GM19468 (cell line): ENCODE data around the gene ZFP3.
"Not testable (repeated sequence)": the region's sequence is repeated elsewhere in the genome, so short reads cannot be mapped to it uniquely, and the experiment has no call there.

ENCODE experiments used
- ATAC-seq: cut with Tn5 transposase; IDR thresholded peaks from one replicate; pipeline ENCODE4 v1.9.1; 2021; ENCODE audit warnings: mild to moderate bottlenecking, moderate library complexity, moderate number of reproducible peaks; ENCODE audit not compliant: unreplicated experiment; ENCODE audit errors: extremely low read depth

ZFP3 gene

GRCh38 chr17:5075472-5075871 lies 2.8 kb upstream of the ZFP3 start:
- not testable (repeated sequence) for ATAC-seq

DNA sequence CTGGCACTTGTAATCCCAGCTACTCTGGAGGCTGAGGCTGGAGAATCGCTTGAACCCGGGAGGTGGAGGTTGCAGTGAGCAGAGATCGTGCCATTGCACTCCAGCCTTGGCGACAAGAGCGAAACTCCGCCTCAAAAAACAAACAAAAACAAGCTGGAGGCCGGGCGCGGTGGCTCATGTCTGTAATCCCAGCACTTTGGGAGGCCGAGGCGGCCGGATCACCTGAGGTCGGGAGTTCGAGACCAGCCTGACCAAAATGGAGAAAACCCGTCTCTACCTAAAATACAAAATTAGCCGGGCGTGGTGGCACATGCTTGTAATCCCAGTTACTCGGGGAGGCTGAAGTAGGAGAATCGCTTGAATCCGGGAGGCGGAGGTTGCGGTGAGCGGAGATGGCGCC lies 992 bp upstream of the ZFP3 start:
- ATAC-seq = not testable (repeated sequence)

GRCh38 chr17:5077781-5078105 lies 524 bp upstream of the ZFP3 start:
- ATAC-seq = no peak

DNA sequence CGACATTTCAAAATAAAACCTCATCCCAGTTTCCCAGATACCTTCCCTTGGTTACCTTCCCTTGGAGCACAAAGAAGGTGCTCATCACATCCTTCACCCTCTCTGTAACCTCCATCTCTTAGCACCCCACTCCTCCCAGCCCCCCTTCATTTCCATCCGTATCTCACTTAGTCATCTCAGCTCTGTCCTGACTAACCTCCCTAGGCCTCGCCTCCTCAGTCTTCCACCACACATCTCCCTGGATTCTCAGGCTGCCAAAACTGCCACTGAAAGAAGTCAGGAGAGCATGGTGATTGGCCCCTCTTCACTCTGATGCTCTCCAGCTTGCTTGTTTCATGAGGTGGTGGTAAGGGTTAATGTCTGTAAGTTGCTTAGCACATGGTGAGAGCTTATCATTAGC lies 2.3 kb downstream of the ZFP3 start:
- no peak for ATAC-seq

GRCh38 chr17:5092218-5093010 lies 14.1 kb downstream of the ZFP3 start:
- ATAC-seq = no peak

GRCh38 chr17:5096731-5097100 lies 18.4 kb downstream of the ZFP3 start:
- no peak for ATAC-seq

GRCh38 chr17:5097101-5097834 lies 19.0 kb downstream of the ZFP3 start:
- ATAC-seq = no peak

DNA sequence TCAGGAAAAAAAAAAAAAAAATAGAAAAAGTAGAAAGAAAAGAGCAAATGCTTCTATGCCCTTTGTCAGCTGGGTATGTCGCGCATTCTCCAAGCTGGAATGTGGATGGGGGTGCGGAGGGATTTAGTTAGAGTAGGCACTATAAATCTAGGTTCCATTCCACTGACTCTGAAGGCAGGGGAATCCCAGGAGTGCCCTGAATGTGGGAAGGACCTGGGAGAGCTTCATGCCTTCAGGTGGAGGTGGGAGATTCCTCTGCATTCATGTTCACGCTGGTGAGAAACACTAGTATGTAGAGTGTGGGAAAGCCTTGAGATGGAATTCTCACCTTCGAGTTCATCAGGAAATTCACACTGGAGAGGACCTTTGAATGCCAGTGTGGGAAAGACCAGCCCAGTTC lies 21.0 kb downstream of the ZFP3 start:
- ATAC-seq = no peak

DNA sequence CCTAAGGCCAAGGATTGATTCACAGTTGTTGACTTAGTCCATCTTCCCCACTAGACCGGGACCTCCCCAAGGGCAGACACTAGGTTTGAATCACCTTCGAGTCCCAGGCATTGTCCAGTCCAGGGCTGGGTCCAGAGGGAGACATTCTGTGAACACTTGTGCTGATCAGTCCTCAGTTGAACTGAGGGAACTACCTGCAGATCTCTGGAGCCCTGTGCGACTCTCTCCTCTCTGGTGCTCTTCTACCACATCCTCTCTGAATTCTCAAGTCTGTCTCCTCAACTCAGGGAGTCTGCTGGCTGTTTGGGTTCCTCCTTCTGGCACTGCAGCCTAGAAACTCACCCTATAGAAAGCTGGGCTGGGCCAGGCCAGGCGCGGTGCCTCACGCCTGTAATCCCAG lies 22.6 kb downstream of the ZFP3 start:
- ATAC-seq = no peak

DNA sequence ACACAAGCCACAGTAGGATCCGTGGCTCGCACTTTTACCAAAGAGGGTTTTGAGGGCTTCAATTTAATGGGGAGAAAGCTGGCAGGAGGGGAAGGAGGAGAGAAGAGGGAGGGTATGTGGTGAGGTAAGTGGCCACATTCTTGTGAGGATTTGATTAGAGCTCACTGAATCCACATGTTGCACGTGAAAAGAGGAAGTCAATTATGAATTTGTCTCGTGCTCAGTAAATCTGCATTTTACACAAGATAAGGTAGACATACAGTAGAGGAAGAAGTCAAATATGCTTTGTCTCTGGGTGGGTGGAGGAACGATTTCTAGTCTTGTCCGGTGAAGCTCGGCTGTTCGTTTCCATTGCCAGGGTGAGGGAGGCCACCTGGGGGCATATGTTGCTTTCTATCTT lies 32.5 kb downstream of the ZFP3 start:
- no peak for ATAC-seq

GRCh38 chr17:5111402-5112204 lies 33.3 kb downstream of the ZFP3 start, which contains the start of gene ZNF232:
Gene ZNF232, minus strand, starts transcription at chr17:5111878. Its CDS starts 56 bp downstream, at chr17:5111822.
- ATAC-seq = no peak

GRCh38 chr17:5115673-5116651 lies 37.7 kb downstream of the ZFP3 start, which contains the start of gene USP6:
Gene USP6, plus strand, starts transcription at chr17:5116032. Its CDS starts 14,336 bp downstream, at chr17:5130368.
- no peak for ATAC-seq

GRCh38 chr17:5118219-5118618 lies 40.0 kb downstream of the ZFP3 start:
- no peak for ATAC-seq

DNA sequence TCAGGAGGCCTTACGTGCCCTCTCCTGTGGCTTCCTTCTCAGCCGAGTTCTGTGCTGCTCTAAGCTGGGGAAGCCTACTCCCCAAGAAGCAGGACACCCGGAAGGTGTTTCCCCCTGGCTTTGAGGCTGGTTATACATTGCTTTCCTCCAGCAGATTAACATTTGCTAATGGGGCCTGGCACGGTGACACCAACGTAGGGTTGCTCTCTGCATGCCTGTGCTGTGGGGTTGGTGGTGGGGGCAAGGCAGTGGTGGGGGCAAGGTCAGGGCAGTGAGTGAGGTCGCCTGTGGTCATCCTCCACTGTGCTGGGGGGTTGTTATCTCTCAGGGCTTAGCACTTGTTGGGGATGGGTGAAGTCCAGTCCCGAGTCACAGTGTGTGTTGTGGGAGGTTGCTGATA lies 41.8 kb downstream of the ZFP3 start:
- ATAC-seq = no peak

DNA sequence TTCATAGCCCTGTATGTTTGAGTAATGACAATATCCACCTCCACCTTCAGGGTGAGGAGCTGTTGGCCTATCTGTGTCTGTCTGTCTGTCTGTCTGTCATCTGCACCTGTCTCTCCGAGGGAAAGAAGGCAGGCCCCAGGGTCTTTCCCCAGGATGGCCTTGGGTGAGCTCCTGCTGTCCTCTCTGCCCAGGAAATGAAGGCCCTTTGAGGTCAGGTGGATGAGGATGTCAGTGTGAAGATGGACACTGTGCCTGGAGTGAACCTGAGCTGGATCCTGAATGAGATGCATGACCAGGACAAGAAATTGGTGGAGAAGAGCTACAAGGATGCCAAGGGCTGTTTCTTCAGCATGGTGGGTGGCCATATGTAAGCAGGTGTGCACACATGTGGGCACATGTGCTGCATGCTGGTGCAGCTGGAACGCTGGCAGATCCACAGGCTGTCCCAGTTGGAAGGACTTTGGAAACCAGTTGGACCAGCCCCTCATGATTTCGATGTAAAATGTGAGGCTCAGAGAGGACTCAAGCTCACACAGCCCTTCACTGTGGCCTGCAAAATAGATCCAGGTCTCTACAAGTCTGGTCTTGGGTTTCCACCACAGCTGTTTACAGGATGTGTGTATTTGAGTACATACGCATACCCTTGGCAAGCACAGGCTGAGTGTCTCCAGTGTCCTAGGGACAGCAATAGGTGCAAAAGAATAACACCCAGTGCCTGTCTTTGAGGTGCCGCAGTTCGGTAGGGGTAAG lies 42.3 kb downstream of the ZFP3 start:
- not testable (repeated sequence) for ATAC-seq

DNA sequence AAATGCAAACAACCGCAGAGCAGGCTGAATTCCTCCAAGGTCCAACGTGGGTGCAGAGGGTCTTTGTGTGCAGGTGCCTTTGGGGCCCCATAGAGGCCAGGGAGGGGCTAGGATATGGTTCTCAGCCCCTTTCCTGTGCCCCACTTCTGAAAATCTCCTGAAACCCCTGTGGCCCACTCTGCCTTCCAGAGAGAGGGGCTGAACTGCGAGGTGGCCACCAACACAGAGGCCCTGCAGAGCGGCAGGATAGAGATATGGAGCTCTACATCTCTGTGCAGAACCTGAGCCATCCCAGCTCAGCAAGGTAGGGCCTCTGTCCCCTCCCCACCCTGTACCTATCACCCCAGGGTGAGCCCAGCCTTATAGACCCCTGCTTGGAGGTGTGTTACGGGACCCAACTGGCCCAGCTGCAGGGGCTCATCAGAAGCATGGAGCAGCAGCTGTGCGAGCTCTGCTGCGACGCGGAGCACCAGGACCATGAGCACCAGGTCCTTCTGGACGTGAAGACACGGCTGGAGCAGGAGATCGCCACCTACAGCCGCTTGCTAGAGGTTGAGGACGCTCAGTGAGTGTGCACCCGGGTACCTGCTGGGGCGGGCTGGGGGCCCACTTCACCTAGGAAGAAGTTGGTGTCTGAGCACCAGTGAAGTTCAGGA lies 43.0 kb downstream of the ZFP3 start:
- no peak for ATAC-seq

- not testable (repeated sequence) for ATAC-seq
These were observed 43.8 kb downstream of the ZFP3 start for GRCh38 chr17:5122056-5122455.

DNA sequence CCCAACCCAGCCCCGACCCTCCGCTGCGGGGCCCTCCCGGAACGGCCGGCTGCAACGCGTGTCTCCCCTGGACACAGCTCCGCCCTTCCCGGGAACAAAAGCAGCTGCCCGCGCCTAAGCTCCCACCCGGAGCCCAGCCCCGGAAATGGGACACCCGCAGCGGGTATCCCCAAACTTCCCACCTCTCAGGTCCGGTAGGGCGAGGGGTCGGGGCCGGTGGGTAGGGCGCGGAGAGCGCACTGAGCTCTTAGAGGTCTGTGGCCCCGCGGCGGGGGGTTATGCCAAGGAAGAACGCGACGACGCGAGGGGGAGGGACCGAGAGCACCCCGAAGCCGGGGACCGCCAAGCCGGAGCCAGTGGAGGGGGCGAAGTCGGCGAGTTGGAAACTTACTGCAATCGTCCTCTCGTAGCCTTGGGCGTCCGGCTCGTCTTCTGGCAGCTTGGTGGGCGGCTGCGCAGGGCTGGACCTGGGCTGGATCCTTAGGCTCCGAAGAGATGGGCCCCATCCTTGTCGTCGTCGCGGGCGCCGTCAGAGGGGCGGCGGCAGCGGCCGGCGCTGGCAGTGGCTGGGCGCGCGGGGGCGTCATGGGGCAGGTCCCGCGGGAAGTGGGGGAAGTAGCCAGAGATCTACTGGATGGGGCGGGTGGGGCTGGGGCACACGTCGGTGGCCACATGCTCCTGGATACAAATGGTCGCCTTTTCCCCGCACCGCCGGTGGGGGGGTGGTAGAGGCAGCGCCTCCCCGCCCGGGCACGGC lies 44.5 kb downstream of the ZFP3 start:
- no peak for ATAC-seq
